ENCODE results near the gene SERTM1.

The SERTM1 gene

DNA sequence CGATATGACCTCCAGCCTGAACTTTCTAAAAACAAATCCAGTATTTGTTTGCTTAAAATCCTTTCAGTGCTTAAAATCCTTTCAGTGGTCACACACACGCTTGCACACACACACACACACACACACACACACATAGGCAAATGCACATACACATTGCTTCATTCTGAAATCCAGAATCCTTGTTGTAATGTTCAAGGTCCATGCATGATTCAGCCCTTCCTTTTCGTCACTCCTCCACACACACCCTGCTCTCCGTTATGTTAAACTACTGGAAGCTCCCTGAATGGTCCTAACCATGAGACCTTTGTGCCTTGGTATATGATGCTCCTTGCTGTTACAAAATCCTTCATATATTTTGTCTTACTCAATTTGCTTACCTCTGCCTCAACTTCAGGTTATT lies 44.9 kb downstream of the SERTM1 start:
- no peak for ATAC-seq (replicated peaks)
- no peaks in the 10 kb centered on the region for H3K9me3 Mint-ChIP-seq
- no peak overlapping the region for H3K27ac Mint-ChIP-seq
- DNase-seq: no peak
- peaks cover 6 to 20% of the 10 kb centered on the region in 2 donors for H3K27me3 Mint-ChIP-seq
- H3K4me1 Mint-ChIP-seq: no peaks in the 10 kb centered on the region
- no peak overlapping the region for H3K4me3 Mint-ChIP-seq
- H3K36me3 Mint-ChIP-seq: no peaks in the 10 kb centered on the region

DNA sequence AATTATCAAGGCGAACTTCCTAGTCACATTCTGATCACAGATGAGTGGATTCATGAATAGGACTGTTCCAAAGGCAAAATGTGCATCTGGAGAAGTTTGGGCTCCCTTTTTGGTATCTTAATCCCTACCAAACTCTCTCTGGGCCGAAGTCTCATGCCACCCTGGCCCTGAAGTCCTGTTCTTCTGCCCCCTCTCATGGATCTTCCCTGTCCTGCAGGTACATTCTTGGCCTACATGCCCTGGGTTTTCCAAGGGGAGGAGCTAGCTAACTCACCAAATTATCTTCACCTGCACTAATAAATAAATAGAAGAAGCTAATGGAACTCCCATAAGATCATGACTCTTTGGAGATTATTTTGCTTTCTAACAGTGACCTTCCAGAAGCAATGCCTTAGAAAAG lies 50.3 kb downstream of the SERTM1 start:
- H3K36me3 Mint-ChIP-seq: no peaks in the 10 kb centered on the region
- no peak for ATAC-seq (replicated peaks)
- no peaks in the 10 kb centered on the region for H3K4me1 Mint-ChIP-seq

DNA sequence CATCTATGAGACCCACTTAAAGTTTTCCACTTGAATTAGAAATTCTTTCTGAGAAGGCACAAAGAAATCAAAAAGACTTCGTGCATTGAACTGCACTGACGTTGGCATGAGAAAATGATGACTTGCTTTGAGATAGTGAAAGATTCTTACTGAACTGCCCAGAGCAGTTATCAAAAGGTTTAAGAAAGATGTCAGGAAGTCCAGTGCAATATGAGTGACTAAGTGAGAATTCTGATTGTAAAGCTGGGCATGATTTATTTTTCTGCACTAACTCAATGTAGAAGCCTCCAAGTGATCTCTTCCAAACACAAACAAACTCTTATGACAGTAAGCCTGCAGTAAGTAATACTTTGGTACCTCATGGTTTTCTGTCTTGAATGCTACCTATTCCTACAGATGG lies 52.1 kb downstream of the SERTM1 start:
- H3K36me3 Mint-ChIP-seq: no peaks in the 10 kb centered on the region
- DNase-seq (no peak), ATAC-seq (replicated peaks) (no peak)
- no peaks in the 10 kb centered on the region for H3K4me1 Mint-ChIP-seq
- no peak overlapping the region for H3K4me3 Mint-ChIP-seq
- peaks cover 0 to 9% of the 10 kb centered on the region in 2 donors for H3K27me3 Mint-ChIP-seq
- no peaks in the 10 kb centered on the region for H3K9me3 Mint-ChIP-seq
- no peak overlapping the region for H3K27ac Mint-ChIP-seq

More for the DNA sequence above, 50.3 kb downstream of the SERTM1 start:
- Mint-ChIP-seq H3K27me3 (peaks cover 0 to 11% of the 10 kb centered on the region in 2 donors), H3K9me3 (no peaks in the 10 kb centered on the region), H3K4me3 (no peak overlapping the region), H3K27ac (no peak overlapping the region)
- no peak for DNase-seq

DNA sequence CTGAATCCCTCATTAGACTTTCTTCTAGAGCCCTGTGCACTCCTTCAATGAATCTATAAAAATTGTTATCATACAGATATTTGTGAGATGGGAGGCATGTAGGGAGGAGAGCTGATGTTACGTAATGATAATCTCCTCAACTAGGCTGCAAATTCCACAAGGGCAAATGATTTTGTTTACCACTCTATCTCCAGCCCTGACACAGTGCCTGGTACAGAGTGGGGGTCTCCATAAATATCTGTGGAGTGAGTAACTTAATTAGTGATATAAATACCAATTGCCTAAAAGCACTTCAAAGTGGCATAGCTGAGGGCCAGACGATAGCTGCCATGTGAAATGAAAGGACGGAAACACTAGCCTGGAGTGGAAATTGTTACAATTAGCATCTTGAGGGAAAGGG lies 54.2 kb downstream of the SERTM1 start:
- ATAC-seq (replicated peaks) (no peak), DNase-seq (no peak)
- H3K4me3 Mint-ChIP-seq: no peak overlapping the region
- no peaks in the 10 kb centered on the region for H3K9me3 Mint-ChIP-seq
- no peak overlapping the region for H3K27ac Mint-ChIP-seq
- peaks cover 0 to 4% of the 10 kb centered on the region in 2 donors for H3K27me3 Mint-ChIP-seq
- H3K4me1 Mint-ChIP-seq: no peaks in the 10 kb centered on the region
- no peaks in the 10 kb centered on the region for H3K36me3 Mint-ChIP-seq

DNA sequence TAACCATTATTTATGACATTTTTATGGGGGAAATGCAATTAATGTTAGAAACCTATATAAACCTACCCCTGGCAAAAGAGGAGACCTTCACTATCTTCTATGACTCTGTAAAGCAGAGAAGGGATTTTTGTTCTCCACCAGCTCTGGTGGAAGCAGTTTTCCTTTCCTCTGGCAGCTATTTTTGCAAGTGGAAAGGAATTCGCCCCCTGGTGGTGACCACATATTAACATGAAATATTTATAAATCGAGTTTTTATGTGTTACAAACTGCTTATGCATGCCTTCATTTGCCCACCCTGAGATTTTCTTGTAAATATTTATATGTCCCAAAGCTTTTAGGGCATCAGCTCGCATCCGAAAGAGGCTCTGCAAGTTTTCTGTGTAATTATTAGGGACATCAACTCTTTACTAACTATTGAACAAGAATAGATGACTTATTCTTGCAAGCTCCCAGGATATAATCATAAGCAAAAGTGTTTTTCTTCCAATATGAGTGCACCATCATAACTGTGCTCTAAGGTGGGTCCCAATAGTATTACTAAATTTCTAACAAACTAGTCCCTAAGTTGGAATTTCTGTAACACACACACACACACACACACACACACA lies 62.4 kb downstream of the SERTM1 start:
- no peak for ATAC-seq (replicated peaks)
- no peaks in the 10 kb centered on the region for H3K36me3 Mint-ChIP-seq
- no peak overlapping the region for H3K27ac Mint-ChIP-seq
- H3K9me3 Mint-ChIP-seq: no peaks in the 10 kb centered on the region
- no peaks in the 10 kb centered on the region for H3K4me1 Mint-ChIP-seq
- H3K27me3 Mint-ChIP-seq: no peaks in the 10 kb centered on the region
- no peak overlapping the region for H3K4me3 Mint-ChIP-seq
- no peak for DNase-seq

DNA sequence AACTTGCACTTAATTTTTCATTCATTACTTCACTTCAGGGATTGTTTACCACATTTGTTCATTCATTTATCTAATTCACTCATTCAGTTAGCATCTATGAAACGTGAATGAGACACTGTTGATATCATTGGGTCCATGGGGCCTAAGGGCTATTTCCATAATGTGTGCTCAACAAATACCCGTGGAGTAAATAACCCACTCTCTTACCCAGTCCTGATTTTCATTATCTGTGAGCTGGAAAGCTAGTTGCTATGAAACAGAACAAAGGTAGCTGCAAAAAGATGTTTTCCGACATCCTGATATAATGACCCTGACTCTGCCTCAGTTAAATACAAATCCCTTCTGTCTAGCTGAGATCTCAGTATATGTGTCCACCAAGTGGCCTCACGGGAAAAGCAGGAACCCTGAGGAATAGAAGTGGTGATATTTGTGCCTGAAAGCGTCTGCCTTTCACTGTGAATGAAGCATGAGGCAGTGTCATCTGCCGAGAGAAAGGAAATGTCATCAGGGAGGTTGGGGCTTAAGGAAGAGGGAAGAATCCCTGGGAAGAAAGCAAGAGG lies 63.8 kb downstream of the SERTM1 start:
- Mint-ChIP-seq H3K36me3 (no peaks in the 10 kb centered on the region), H3K4me1 (no peaks in the 10 kb centered on the region), H3K4me3 (no peak overlapping the region), H3K27me3 (no peaks in the 10 kb centered on the region), H3K9me3 (no peaks in the 10 kb centered on the region), H3K27ac (no peak overlapping the region)
- no peak for DNase-seq
- ATAC-seq (replicated peaks): no peak

DNA sequence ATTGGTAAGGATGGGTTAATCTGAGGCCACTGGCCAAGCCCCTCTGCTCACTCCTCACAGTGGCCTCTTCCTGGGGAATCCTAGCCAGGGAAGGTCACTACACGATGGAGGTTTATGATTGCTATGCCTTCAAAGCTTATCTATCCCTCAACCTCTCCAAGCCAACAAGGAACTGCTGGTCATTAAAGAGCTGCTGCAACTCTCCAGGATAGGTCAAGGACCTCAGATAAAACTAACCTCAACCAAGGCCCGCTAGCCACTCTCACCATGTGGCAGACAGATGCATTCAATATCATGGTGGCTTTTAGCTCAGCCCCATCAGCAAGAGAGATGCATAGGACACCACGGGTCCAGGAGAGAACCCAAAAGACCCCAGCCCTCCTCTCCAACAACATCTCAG lies 71.6 kb downstream of the SERTM1 start:
- Mint-ChIP-seq H3K27ac (no peak overlapping the region), H3K4me3 (no peak overlapping the region), H3K4me1 (no peaks in the 10 kb centered on the region), H3K27me3 (peaks cover 0 to 5% of the 10 kb centered on the region in 2 donors), H3K36me3 (no peaks in the 10 kb centered on the region), H3K9me3 (no peaks in the 10 kb centered on the region)
- ATAC-seq (replicated peaks): no peak
- DNase-seq: no peak

DNA sequence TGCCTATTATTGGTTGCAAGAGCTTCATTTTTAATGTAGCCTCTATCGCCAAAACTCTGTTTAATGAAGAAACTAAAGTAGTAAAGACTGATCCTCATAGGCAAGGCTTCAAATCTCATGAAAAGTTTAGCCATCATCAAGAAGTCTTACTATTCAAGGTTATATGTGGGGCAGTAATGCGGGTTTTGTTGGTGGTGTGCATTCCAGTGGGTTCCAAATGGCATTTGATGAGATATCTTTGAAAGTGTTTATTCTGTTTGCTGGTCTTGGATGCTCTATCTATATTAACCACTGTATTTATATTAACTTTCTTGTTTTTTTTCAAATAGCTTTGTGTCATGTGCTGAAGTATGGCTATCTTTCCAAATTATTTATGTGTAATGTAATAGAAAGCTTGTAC lies 72.2 kb downstream of the SERTM1 start:
- H3K36me3 Mint-ChIP-seq: peaks cover 0 to 1% of the 10 kb centered on the region in 2 donors
- no peak overlapping the region for H3K27ac Mint-ChIP-seq
- DNase-seq: no peak
- H3K27me3 Mint-ChIP-seq: peaks cover 5 to 12% of the 10 kb centered on the region in 2 donors
- no peak for ATAC-seq (replicated peaks)
- no peak overlapping the region for H3K4me3 Mint-ChIP-seq
- peaks cover 2 to 4% of the 10 kb centered on the region in 2 donors for H3K9me3 Mint-ChIP-seq
- no peaks in the 10 kb centered on the region for H3K4me1 Mint-ChIP-seq

Measured in stimulated activated naive B cell treated with anti-CD40 and anti-IgM and Interleukin-4, amounts not matched to agents 10 μg/mL and 1 μg/mL and 100 μg/mL, for 72 hours (primary cell).